Measurements from ENCODE around the gene BEST4. TPM values are rescaled to one million over a fixed set of nuclear protein-coding genes. Genes with fewer than 3 reads are reported as not detected.
"Not testable (repeated sequence)": the region's sequence is repeated elsewhere in the genome, so short reads cannot be mapped to it uniquely, and the experiment has no call there.

The BEST4 gene
- total RNA-seq, 1 experiment from 2014 or later, result 0.05 TPM

GRCh38 chr1:44802306-44803061, 14.5 kb upstream of the BEST4 start:
- DNase-seq (ENCODE audit: low spot score), result no peak

- DNase-seq (ENCODE audit: low spot score), result no peak
Measured at GRCh38 chr1:44801491-44802305, 13.7 kb upstream of the BEST4 start.

- DNase-seq (ENCODE audit: low spot score), result peak; percentile 95
Measured at GRCh38 chr1:44799770-44800584, 12.0 kb upstream of the BEST4 start, which contains the start of gene PLK3. Gene PLK3 (plus strand): TSS chr1:44800377. CDS start chr1:44800464, 87 bp downstream.

GRCh38 chr1:44798481-44799365, 10.8 kb upstream of the BEST4 start:
- DNase-seq (ENCODE audit: low spot score), result no peak

- not testable (repeated sequence) for DNase-seq (ENCODE audit: low spot score)
Measured at GRCh38 chr1:44797886-44798285, 9.9 kb upstream of the BEST4 start.

GRCh38 chr1:44792736-44793502, 4.9 kb upstream of the BEST4 start:
- no peak for DNase-seq (ENCODE audit: low spot score)

GRCh38 chr1:44790968-44791801, 3.2 kb upstream of the BEST4 start:
- no peak for DNase-seq (ENCODE audit: low spot score)

GRCh38 chr1:44787506-44787905, 464 bp downstream of the BEST4 start:
- no peak for DNase-seq (ENCODE audit: low spot score)

GRCh38 chr1:44786841-44787426, 1.0 kb downstream of the BEST4 start:
- DNase-seq (ENCODE audit: low spot score), result no peak

- no peak for DNase-seq (ENCODE audit: low spot score)
Measured at GRCh38 chr1:44786138-44786840, 1.7 kb downstream of the BEST4 start.

GRCh38 chr1:44785501-44786137, 2.4 kb downstream of the BEST4 start:
- no peak for DNase-seq (ENCODE audit: low spot score)

GRCh38 chr1:44785029-44785380, 3.0 kb downstream of the BEST4 start:
- DNase-seq (ENCODE audit: low spot score), result no peak

- no peak for DNase-seq (ENCODE audit: low spot score)
Measured at GRCh38 chr1:44784094-44785028, 3.6 kb downstream of the BEST4 start.

GRCh38 chr1:44783697-44784093, 4.3 kb downstream of the BEST4 start:
- DNase-seq (ENCODE audit: low spot score), result no peak

- DNase-seq (ENCODE audit: low spot score), result no peak
Measured at GRCh38 chr1:44780583-44781121, 7.3 kb downstream of the BEST4 start.
